ENCODE results near the gene TBC1D8. TPM values are rescaled to one million over a fixed set of nuclear protein-coding genes. Genes with fewer than 3 reads are reported as not detected.

Gene TBC1D8
- total RNA-seq, 2 experiments from 2014 or later = 1.0 to 1.8 TPM

DNA sequence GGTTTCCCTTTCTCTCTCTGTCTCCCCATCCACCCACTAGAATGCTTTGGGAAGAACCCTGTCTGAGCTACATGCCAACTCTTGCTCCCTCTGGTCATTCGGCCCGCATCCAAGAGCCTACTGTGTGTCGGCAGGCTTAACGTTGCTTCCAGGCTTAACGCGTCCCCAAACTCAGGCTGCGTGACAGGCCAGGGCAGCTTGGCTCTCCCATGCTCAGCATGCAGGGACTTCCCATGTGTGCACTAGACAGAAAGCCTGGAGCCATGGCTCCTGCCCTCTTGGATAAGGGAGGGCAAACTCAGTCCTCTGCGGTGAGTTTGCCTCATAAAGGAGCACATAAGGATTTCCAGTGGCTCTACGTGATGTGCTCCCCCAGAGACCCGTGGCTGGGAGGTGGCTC, 105.9 kb downstream of the TBC1D8 start:
- H3K36me3 Mint-ChIP-seq (ENCODE audit: low read depth) = peaks cover 4% of the 10 kb centered on the region

DNA sequence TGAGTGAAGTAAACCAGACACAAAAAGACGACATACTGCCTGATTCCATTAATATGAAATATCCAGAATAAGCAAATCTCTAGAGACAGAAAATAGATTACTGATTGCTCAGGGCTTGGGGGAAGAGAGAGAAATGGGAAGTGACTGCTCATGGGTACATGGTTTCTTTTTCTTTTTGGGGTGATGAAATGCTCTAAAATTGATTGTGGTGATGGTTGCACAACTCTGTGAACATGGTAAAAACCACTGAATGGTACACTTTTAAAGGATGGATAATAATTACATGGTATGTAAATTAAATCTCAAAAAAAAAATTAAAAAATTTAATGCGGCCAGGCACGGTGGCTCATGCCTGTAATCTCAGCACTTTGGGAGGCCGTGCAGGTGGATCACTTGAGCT, 109.8 kb downstream of the TBC1D8 start:
- H3K27me3 ChIP-seq (ENCODE audit: control insufficient read depth in 1 of 2, insufficient read depth in 2 of 2, low read length in 2 of 2) = peaks cover 0 to 3% of the 10 kb centered on the region in 2 experiments
- DNase-seq (no peak), ATAC-seq (ENCODE audit: poor library complexity) (no peak)
- Mint-ChIP-seq H3K27me3 (no peaks in the 10 kb centered on the region), H3K36me3 (ENCODE audit: low read depth) (no peaks in the 10 kb centered on the region), H3K4me1 (ENCODE audit: low read depth) (no peaks in the 10 kb centered on the region), H3K27ac (no peak overlapping the region), H3K4me3 (no peak overlapping the region), H3K9me3 (no peaks in the 10 kb centered on the region)
- CTCF ChIA-PET = no interaction called here
- intact Hi-C loops (cut with DNase I, micrococcal nuclease) = no loop called here
- H3K27ac ChIP-seq (ENCODE audit: low read depth in 1 of 2, low read length in 2 of 2) = no peak overlapping the region
- no peaks in the 10 kb centered on the region for H3K9me3 ChIP-seq (ENCODE audit: control insufficient read depth in 1 of 2, insufficient read depth in 1 of 2, low read length in 2 of 2)
- no peaks in the 10 kb centered on the region for H3K4me1 ChIP-seq (ENCODE audit: insufficient read depth, low read length)
- no peak overlapping the region for H3K4me3 ChIP-seq (ENCODE audit: low read length)
- TF ChIP-seq, protein P1, sequence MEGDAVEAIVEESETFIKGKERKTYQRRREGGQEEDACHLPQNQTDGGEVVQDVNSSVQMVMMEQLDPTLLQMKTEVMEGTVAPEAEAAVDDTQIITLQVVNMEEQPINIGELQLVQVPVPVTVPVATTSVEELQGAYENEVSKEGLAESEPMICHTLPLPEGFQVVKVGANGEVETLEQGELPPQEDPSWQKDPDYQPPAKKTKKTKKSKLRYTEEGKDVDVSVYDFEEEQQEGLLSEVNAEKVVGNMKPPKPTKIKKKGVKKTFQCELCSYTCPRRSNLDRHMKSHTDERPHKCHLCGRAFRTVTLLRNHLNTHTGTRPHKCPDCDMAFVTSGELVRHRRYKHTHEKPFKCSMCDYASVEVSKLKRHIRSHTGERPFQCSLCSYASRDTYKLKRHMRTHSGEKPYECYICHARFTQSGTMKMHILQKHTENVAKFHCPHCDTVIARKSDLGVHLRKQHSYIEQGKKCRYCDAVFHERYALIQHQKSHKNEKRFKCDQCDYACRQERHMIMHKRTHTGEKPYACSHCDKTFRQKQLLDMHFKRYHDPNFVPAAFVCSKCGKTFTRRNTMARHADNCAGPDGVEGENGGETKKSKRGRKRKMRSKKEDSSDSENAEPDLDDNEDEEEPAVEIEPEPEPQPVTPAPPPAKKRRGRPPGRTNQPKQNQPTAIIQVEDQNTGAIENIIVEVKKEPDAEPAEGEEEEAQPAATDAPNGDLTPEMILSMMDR (IDR thresholded peaks at IDR 0.05) = no peak
- no peaks in the 10 kb centered on the region for H3K36me3 ChIP-seq (ENCODE audit: insufficient read depth, low read length)
- POLR2A ChIA-PET = no interaction called here

More for the DNA sequence above, 105.9 kb downstream of the TBC1D8 start:
- no peak overlapping the region for H3K27ac ChIP-seq (ENCODE audit: low read depth in 1 of 2, low read length in 2 of 2)
- no peaks in the 10 kb centered on the region for H3K9me3 ChIP-seq (ENCODE audit: control insufficient read depth in 1 of 2, insufficient read depth in 1 of 2, low read length in 2 of 2)
- ATAC-seq (ENCODE audit: poor library complexity) (no peak), DNase-seq (no peak)
- H3K4me1 Mint-ChIP-seq (ENCODE audit: low read depth) = no peaks in the 10 kb centered on the region
- no peaks in the 10 kb centered on the region for H3K9me3 Mint-ChIP-seq
- TF ChIP-seq, protein P1 (IDR thresholded peaks at IDR 0.05) = no peak
- H3K4me3 Mint-ChIP-seq = no peak overlapping the region
- no peaks in the 10 kb centered on the region for H3K4me1 ChIP-seq (ENCODE audit: insufficient read depth, low read length)
- no peaks in the 10 kb centered on the region for H3K27me3 Mint-ChIP-seq
- peaks cover 0 to 3% of the 10 kb centered on the region in 2 experiments for H3K27me3 ChIP-seq (ENCODE audit: control insufficient read depth in 1 of 2, insufficient read depth in 2 of 2, low read length in 2 of 2)
- intact Hi-C loops (cut with DNase I, micrococcal nuclease) = no loop called here
- ChIA-PET CTCF (no interaction called here), POLR2A (no interaction called here)
- H3K36me3 ChIP-seq (ENCODE audit: insufficient read depth, low read length) = no peaks in the 10 kb centered on the region
- no peak overlapping the region for H3K27ac Mint-ChIP-seq
- no peak overlapping the region for H3K4me3 ChIP-seq (ENCODE audit: low read length)

DNA sequence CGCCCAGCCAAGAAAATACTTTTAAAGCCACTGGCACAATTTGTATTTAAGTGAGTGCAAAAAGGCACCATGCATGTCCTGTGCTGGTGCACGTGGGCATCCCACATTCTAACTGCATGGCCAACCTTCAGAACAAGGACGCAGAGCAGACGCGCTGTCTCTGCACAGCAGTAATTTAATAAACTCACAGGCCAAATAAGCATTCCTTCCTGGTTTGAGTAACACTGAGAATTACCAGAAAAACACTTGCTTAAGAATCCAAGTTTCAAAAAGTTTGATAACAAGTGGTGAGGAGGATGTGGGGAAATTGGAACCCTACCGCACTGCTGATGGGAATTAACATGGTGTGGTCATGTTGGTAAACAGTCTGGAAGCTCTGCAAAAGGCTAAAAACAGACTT, 110.4 kb downstream of the TBC1D8 start:
- Mint-ChIP-seq H3K27me3 (no peaks in the 10 kb centered on the region), H3K36me3 (ENCODE audit: low read depth) (no peaks in the 10 kb centered on the region), H3K4me3 (no peak overlapping the region), H3K9me3 (no peaks in the 10 kb centered on the region), H3K4me1 (ENCODE audit: low read depth) (no peaks in the 10 kb centered on the region), H3K27ac (no peak overlapping the region)
- POLR2A ChIA-PET = no interaction called here
- no peaks in the 10 kb centered on the region for H3K9me3 ChIP-seq (ENCODE audit: control insufficient read depth in 1 of 2, insufficient read depth in 1 of 2, low read length in 2 of 2)
- H3K4me1 ChIP-seq (ENCODE audit: insufficient read depth, low read length) = no peaks in the 10 kb centered on the region
- CTCF ChIA-PET = no interaction called here
- ATAC-seq (ENCODE audit: poor library complexity) = no peak
- TF ChIP-seq, protein P1 (IDR thresholded peaks at IDR 0.05) = no peak
- H3K27me3 ChIP-seq (ENCODE audit: control insufficient read depth in 1 of 2, insufficient read depth in 2 of 2, low read length in 2 of 2) = peaks cover 0 to 3% of the 10 kb centered on the region in 2 experiments
- no peak overlapping the region for H3K27ac ChIP-seq (ENCODE audit: low read depth in 1 of 2, low read length in 2 of 2)
- DNase-seq = no peak
- intact Hi-C loops (cut with DNase I, micrococcal nuclease) = no loop called here
- no peaks in the 10 kb centered on the region for H3K36me3 ChIP-seq (ENCODE audit: insufficient read depth, low read length)
- H3K4me3 ChIP-seq (ENCODE audit: low read length) = no peak overlapping the region
